ENCODE measurements around the gene CASP4.
A peak's percentile ranks its signal among the peaks of the same experiment; 100 is the strongest.
"Not testable (repeated sequence)": the region's sequence is repeated elsewhere in the genome, so short reads cannot be mapped to it uniquely, and the experiment has no call there.

CASP4 gene

DNA sequence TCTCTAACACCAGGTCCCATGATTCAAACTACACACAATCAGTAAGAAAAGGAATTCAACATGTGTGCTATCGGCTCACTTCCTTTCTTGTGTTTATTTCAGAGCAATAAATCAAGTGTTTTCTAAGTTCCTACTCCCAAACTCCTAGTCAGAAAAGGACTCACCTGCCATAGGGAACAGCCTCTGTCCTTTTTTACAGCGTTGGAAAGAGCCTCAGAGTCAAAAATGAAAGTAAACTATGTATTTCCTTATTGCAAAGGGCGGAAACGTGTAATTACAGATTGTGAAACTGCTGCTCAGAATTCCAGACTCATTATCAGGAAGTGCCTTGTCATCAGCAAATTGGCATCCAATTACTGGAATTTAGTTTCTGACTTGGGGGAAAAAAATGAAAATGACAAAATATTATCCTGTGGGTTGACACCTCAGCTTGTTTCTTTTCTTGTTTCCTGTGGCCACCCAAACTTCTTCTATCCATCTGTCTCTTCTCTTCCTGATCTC lies at the start of gene CASP4:
TSS of gene CASP4 (minus strand) at position 220 of the 501 bp plus-strand sequence. CDS start at position 171, 49 bp downstream.
- DNase-seq, result no peak

DNA sequence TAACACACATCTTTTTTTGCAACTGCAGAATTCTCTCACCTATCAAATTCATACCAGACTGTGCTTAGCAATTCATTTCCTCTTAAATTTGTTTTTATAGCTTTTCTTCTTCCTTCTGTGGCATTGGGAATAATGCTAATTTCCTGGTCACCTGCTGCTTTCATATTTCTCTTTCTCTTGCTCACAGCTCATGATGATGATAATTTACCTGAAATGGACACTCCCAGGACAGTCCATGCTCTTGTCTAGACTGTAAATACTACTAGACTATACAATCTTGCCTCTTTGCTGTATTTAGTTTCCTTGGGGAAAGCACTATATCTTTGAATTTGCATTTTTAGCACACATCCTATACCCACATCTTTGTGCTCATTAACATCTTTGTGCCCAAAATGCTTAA lies 39.1 kb upstream of the CASP4 start:
- DNase-seq, result no peak

DNA sequence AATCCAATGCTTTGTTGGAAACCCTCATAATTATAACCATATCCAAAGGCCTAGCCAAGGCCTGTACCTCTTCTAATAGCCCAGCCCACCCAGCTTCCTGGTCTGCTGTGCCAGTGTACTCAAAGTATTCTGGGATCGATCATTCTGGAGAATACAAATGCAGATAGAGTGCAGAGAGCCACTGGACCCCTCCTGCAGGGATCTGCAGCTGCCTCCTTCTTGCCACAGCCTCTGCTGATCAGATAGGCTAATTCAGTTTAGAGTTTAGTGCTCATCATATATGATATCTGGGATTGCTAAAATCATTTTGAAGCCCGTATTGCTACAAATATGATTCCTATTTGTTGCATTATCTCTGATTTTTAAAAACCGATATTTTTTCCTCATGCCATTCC lies 37.1 kb upstream of the CASP4 start:
- no peak for DNase-seq

DNA sequence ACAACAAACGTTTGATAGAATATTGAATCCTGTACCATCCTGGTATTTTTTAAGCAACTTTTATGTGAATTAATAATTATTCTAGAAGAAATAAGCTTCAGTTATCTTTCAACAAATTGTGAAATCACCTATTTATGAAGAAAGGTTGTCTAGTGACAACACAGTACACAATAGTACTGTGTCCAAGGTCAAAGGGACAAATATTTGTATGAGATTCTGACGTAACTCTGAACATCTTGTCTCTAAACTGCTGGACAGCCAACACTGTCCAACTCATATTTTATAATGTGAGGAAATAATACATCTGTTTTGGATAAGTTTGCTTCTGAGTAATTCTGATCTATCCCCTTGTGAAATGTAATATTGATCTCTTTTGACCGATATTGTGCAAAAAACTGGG lies 35.6 kb upstream of the CASP4 start:
- DNase-seq, result no peak

DNA sequence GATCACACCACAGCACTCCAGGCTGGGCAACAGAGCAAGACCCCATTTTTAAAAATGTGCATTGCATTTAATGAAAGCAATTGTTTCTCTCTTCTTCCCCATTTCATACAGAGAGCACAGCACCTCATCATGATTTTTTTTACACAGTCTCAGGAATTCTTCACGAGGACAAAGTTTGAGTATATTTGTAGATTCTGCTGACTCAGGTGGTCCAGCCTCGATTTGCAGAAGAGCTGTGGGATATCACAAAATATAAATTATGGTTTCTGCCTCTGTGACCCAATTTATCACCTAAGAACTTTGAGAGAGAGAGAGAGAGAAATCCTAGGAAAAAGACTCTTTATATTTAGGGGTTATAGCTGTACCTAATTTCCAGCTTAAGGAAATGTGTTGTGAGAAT lies 34.8 kb upstream of the CASP4 start:
- no peak for DNase-seq

DNA sequence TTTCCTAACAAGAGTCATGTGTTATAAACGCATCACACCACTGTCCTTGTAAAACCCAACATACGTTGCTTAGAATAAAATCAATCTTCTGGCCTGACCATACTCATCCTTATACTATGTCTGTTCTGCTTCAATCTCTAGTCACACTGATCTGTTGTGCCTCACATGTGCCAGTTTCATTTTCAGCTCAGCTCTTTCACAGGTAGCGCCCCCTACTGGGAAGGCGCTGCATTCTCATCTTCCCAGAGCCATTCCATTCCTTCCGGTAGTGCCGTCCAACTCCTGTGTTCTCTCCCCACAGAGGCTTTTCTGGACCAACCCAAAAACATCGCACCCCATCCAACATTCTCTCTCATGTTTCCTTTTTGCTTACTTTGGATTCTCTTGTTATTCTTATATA lies 32.4 kb upstream of the CASP4 start:
- DNase-seq, result peak; percentile 78

DNA sequence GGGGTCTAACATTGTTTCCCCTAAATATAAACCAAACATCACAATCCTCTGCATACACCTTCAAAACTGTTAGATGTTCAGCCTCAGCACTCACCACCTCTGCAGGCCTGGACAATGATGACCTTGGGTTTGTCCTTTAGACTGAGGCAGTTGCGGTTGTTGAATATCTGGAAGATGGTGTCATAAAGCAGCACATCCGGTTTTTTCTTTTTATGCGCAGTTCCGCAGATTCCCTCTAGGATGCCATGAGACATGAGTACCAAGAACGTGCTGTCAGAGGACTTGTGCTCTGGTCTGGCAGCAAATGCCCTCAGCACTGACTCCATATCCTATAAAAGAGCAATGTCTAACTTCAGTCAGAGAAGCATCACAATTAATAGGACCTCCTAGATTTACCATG lies 31.8 kb upstream of the CASP4 start:
- DNase-seq, result no peak

DNA sequence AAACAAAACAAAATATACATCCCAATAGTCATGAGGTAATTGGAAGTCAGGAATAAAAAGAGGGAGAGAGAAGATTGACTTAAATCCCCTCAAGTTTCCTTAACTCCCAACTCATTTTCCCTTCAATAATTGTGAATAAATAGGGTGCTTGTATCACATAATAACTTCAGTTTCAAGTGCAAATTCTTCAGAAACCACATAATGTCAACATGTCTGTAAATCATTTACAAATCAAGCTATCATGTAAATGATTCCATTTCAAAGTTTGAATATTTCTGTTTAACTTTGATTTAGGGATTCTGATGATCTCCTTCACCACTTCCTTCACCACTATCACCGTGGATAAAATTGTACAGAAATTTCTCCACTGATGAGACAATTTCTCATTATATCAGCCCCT lies 31.3 kb upstream of the CASP4 start:
- no peak for DNase-seq

DNA sequence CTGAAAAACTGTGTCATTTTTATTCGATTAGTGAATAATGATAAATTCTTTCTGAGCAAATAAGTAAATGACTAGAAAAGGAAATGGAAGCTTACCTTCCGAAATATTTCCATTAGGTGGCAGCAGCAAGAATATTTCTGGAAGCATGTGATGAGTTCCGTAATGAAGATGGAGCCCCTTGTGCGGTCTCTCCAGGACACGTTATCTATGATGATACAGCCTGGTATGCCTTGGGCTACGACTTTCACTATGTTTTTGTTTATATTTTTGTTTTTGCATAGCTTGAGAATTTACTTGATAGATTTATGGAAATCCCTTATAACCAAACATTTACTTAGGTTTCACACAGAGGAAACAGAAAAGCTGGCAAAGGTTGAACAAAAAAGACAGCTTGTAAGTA lies 28.9 kb upstream of the CASP4 start:
- no peak for DNase-seq

DNA sequence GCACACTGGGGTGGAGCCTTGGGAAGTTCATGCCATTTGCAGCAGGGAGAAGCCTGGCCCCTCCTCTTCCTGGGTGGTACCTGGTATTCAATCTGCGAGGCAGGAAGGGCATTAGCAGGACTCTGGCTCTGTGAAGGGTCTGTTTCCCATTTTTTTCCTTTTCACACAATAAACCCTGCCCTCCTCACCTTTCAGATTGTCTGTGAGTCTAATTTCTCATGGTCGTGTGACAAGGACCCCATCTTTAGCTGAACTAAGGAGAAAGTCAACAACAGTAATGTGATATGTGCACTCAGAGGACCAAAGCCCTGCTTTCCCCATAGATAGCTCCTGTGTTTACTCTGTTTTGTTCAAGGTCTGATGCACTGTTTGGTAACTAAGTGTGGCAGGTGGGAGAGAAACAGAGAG lies 26.6 kb upstream of the CASP4 start:
- no peak for DNase-seq

DNA sequence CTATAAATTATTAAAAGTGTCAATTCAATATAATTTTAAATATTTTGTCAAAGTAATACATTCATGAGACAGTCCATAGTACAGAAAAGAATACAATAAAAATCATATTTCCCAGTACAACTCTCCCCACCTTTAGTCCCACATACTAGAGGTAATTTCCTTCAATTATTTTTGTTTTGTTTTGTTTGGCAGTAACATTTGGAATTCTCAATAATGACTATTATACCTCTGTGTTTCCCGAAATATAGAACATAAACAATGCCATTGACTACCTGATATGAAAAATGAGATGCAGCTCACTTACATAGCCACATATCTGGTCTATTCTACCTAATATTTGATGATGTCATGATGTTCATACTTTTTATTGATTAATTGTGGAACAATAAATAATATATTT lies 24.4 kb upstream of the CASP4 start:
- no peak for DNase-seq

DNA sequence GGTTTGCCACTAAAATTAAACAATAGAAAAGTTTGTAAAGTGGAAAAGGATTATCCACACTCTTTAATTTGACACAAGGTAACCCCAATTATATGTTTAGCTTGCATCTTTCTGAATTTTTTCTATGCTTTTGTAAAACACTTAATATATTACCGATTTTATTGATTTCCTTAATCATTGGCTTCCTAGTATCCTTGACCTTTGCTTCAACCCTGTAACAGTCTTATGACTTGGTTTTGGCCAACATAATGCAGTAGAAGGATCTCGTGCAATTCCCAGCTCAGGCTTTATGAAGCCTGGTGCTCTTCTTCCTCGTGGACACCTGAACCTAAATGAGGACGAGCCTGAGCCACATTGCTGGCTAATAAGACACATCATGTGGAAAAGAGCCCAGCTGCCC lies 23.6 kb upstream of the CASP4 start:
- no peak for DNase-seq

DNA sequence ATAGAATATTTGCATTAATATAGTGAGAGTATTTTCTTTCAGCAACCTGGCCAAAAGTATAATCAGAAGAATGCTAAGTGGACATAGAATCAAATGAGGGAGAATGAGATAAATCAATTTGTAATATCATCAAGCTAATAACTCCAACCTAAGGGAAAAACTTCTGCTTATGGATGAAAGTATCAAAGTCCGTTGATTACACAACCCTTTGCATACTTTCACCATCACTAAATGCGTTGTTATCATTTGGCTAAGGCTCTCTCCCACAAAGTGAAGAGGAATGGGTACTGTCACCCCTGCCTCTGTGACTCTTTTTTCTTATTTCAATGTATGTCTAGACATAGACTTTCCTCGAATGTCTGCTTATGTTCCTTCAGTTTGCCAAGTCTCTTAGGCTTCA lies 16.4 kb upstream of the CASP4 start:
- no peak for DNase-seq

DNA sequence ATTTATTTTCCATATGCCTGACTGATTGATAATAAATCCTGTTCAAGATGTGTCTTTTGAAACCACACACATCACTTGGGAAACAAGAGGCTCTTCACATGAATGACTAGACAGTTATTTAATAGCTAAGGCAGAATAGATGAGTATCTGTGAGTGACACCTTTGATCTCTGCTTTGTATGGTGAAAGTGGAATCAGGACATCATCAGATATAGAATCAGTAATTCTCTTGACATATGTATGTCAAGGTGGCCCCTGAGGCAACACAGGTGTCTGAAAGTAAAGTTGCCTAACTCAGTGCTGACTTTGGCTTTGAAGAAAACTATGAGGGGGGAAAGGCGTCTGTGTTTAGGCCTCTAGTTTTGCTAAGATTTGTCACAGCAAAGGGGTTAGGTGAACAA lies 11.5 kb upstream of the CASP4 start:
- no peak for DNase-seq

DNA sequence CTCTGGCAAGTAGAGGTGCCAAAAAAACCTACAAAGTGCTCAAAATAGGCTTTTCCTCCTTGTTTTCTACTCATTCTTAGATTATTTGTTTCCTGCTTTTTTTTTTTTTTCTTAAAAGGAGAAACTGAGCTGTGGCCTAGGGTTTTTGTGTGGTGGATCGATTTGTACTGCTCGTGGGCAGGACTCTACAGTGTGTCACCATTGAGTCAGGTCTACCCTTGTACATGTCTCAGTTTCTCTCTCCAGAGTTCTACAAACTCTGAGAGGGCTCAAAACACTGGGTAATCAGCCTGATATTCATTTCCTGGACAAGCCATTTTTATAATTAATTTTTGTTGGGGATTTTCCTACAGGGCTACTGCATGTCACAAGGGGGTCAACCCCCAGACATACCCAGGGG lies 5.2 kb upstream of the CASP4 start:
- DNase-seq, result no peak

DNA sequence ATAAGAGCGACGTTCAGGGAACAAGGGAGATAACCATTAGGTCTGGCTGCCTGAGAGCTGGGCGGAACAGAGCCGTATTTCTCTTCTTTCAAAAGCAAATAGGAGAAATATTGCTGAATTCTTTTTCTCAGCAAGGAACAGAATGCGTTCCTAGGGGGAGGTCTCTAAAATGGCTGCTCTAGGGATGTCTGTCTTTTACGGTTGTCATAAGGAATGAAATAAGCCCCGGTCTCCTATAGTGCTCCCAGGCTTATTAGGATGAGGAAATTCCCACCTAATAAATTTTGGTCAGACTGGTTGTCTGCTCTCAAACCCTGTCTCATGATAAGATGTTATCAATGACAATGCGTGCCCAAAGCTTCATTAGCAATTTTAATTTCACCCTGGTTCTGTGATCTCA lies 4.5 kb upstream of the CASP4 start:
- DNase-seq, result not testable (repeated sequence)

DNA sequence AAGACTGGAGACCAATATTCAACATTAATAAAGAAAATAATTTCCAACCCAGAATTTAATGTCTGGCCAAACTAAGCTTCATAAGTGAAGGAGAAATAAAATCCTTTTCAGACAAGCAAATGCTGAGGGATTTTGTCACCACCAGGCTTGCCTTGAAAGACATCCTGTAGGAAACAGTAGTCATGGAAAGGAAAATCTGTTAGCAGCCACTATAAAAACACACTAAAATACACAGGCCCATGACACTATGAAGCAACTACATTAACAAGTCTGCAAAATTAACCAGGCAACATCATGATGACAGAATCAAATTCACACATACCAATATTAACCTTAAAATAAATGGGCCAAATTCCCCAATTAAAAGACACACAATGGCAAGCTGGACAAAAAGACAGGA lies 2.4 kb upstream of the CASP4 start:
- DNase-seq, result no peak

DNA sequence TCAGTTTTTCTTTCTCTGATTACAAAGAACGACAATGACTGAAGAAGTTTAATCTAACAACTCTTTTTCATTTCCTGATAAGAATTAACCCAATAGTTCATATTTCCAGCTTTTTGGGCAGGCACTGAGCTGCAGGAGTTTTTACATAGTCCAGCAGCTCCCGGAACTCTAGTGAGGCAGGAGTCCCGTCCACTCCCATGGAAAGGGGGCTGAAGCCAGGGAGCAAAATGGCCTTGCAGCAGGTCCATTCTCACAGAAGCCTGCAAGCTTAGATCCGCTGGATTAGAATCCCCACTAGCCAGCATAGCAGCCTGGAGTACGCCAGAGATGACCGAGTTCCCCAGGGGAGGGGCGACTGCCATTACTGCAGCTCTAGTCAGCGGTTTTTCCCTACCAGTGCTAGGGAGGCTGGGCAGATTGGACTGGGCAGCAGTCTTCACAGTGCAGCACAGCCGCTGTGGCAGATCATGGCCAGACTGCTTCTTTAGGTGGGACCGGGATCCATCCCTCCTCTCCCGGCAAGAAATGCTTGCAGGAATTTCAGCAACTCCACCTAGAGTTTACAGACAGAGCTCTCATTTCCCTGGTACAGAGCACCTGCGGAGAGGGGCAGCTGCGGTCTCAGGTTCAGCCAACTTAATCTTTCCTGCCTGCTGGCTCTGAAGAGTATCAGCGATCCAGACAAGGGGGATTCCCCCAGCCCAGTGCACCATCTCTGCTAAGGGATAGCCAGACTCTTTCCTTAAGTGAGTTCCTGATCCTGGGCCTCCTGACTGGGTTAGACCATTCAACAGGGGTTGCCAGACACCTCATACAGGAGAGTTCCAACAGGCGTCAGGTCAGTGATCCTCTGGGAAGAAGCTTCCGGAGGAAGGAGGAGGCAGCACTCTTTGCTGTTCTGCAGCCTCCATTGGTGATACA lies 742 bp upstream of the CASP4 start:
- no peak for DNase-seq

DNA sequence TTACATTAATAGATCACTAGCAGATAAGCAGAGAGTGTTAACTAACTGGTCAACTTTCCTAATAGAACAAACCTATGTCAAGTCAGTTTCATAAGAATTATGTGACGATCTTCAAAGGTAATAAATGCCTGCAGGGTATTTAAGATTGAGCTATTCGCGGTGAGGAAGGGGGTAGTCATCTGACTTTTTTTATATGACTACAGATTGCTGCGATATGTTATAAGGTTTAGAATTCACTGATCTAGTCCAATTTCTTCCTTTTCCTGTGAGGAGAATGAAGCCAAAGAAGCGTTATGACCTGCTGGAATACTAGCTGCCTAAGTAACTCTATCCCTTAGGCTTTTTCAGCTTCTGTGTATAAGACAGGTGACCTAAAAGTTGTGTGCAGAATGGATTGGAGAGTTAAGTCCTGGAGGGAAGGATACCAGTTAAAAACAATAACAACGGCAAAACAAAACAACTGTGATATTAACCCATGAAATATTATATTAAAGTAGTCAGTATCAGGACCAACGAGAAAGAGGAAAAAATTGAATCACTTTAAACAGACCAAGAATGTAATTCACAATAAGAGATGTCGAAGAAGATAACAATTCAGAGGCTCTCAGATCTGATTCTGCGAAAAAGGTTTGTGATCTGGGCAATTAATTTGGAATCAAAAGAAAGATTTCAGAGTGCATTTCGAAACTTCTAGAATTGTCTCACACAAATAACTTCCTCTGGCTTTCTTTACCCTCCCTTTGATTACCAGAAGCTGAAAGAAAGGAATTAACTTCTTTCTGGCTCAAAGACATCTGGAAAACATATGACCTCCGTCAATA lies 630 bp downstream of the CASP4 start:
- DNase-seq, result no peak

DNA sequence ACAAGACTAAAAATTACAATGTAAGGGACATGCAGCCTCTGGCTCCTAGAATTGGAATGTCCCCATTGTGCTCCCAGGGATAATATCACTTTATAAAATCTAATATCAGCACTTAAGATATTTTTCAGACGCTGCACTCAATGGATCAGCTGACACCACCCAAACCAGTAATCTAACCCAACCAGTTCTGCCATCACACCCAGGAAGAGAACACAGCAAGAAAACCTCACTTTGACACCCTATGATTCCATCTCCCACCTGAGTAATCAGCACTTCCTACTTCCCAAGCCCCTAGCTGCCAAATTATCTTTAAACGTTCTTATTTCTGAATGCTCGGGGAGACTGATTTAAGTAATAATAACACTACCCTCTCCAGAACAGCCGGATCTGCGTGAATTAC lies 2.6 kb downstream of the CASP4 start:
- no peak for DNase-seq

DNA sequence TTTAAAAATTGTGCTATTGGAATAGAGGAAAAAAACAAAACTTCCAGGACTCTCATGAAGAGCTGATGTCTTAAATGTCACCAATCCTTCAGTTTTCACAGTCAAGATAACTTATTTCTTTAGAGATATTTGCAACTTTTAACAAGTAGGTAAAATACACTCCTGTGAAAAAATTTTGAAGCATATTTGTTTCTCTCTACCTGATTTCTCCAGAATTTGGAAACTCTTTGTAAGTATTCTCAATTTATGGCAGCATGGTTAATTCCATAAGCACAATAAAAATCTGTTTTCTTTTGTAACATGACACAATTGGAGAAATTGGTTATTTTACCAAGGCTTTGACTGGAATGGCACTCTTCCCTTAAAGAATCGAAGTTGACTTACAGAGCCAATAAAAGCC lies 4.1 kb downstream of the CASP4 start:
- DNase-seq, result no peak

DNA sequence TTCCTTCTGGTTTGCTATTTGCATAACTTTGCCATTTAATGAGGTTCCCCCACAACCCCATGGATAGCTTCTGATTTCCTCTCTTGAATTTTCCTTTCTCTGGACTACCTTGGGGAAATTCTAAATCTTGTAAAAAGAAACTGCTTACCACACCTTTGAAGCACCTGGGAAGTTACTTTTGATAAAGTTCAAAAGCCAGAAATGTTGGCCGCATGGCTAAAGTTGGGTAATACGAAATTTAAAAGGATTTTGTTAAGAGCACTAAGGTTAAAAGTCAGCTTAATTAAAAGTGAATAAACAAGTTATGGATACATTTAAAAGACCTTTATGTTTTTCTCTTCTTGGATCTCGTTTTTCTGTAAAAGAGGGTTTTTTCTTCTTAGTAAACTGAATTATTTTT lies 5.5 kb downstream of the CASP4 start:
- DNase-seq, result no peak

DNA sequence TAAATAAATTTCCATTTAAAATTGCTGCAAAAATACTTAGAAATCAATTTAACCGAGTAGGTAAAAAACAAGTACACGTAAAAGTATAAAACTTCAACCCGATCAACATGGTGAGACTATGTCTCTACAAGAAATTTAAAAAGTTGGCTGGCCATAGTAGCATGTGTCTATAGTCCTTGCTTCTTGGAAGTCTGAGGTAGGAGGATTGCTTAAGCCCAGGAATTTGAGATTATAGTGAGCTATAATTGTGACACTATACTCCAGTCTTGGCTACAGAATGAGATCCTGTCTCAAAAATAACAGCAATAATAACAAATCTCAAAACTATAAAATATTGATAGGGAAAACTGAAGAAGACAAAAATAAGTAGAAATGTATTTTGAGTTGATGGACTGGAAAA lies 11.1 kb downstream of the CASP4 start:
- no peak for DNase-seq

DNA sequence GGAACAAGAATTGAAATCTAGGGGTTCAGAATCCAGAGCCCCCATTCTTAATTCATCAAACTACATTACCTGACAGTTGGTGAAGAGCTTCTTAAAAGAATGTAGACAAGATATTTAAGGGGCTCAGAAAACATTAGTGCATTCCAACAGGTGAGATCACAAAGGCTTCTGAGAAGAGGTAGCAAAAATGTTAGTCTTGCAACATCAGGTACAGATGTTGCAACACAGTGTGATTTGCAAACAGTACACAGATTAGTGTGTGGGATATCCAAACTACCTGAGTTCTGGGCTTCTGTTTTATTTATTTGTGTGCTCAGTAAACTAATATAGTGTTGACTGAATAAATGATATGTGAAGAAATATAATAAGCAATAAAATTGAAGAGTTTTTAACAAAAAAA lies 11.8 kb downstream of the CASP4 start:
- no peak for DNase-seq

Data from activated CD8-positive, alpha-beta memory T cell treated with anti-CD3 and anti-CD28 coated beads for 24 hours (primary cell).